K562 (cell line): ENCODE results near the gene DAZAP1. TPM values are rescaled to one million over a fixed set of nuclear protein-coding genes. Genes with fewer than 3 reads are reported as not detected.
A peak's percentile ranks its signal among the peaks of the same experiment; 100 is the strongest.

ENCODE experiments used
- BMI1 ChIP-seq: fragments of 150-350 bp; IDR thresholded peaks from 2 replicates; pipeline ENCODE4 v1.6.1; 2014; ENCODE audit warnings: low read length
- CC2D1A ChIP-seq: fragments of 450-650 bp; IDR thresholded peaks from 2 replicates; pipeline ENCODE4 v1.6.1; 2017; ENCODE audit warnings: mild to moderate bottlenecking
- CHD2 ChIP-seq: IDR thresholded peaks from 2 replicates; pipeline ENCODE4 v1.6.1; 2011; ENCODE audit warnings: low read depth, low read length
- COPS2 ChIP-seq: fragments of 450-650 bp; conservative IDR thresholded peaks from 2 replicates; pipeline ENCODE4 v1.6.1; 2016; ENCODE audit warnings: mild to moderate bottlenecking, moderate library complexity
- HSF4 ChIP-seq: fragments of 250-450 bp; sonication (Bioruptor Pico); IDR thresholded peaks from 2 replicates; pipeline ENCODE4 v2.1.2; 2022; ENCODE audit warnings: mild to moderate bottlenecking, moderate library complexity, borderline replicate concordance
- KAT7 ChIP-seq: sonication (generic); formaldehyde crosslinking; IDR thresholded peaks from 2 replicates; pipeline ENCODE4 v1.8.0; 2022; ENCODE audit warnings: missing genetic modification reagents, mild to moderate bottlenecking, borderline replicate concordance
- MCM7 ChIP-seq, 2 experiments: fragments of 450-650 bp; IDR thresholded peaks; 2 replicates each; pipeline ENCODE4 v1.6.1; 2016 to 2018
- POLR2A ChIP-seq: fragments of 450-650 bp; conservative IDR thresholded peaks from 2 replicates; pipeline ENCODE4 v1.6.1; 2016
- POU5F1 ChIP-seq: fragments of 150-350 bp; IDR thresholded peaks from 2 replicates; pipeline ENCODE4 v1.6.1; 2014; ENCODE audit warnings: borderline replicate concordance, low read length, low read depth, mild to moderate bottlenecking; ENCODE audit not compliant: partially characterized antibody
- RBM34 ChIP-seq: fragments of 200-400 bp; formaldehyde crosslinking; IDR thresholded peaks from 2 replicates; pipeline ENCODE4 v1.6.1; 2018; ENCODE audit warnings: low read length, borderline replicate concordance; ENCODE audit not compliant: insufficient read depth
- SAP30 ChIP-seq: fragments of 200-600 bp; sonication (generic); IDR thresholded peaks from 2 replicates; pipeline ENCODE4 v1.6.1; 2012; ENCODE audit warnings: borderline replicate concordance, low read depth, mild to moderate bottlenecking, moderate library complexity, low read length, control low read depth, inconsistent platforms; ENCODE audit not compliant: insufficient read depth, poor library complexity, severe bottlenecking
- SIX5 ChIP-seq, 2 experiments: IDR thresholded peaks; 2 replicates each; pipeline ENCODE4 v1.6.1; 2011; ENCODE audit warnings: low read length in 2 of 2, borderline replicate concordance in 1 of 2, low read depth in 1 of 2, mild to moderate bottlenecking in 1 of 2, moderate library complexity in 1 of 2; ENCODE audit not compliant: insufficient read depth in 1 of 2
- XRCC3 ChIP-seq: fragments of 450-650 bp; IDR thresholded peaks from 2 replicates; pipeline ENCODE4 v1.6.1; 2017; ENCODE audit warnings: mild to moderate bottlenecking, moderate library complexity
- ZNF41 ChIP-seq: fragments of 250-450 bp; sonication (Bioruptor Pico); conservative IDR thresholded peaks from 2 replicates; pipeline ENCODE4 v1.4.0; 2020; ENCODE audit warnings: mild to moderate bottlenecking
- ZNF766 ChIP-seq: fragments of 200-800 bp; sonication (Bioruptor generic); conservative IDR thresholded peaks from 2 replicates; pipeline ENCODE4 v1.6.1; 2016; ENCODE audit warnings: missing genetic modification characterization, missing compliant biosample characterization
- polyA plus RNA-seq, 8 experiments: library from polyadenylated mRNA; depleted of rRNA in 4 of 8; stranded (reverse) in 5 of 8; unstranded in 3 of 8; fragments of >200 nt; fragmentation: Nextera tagmentation in 2 of 8; fragmentation: Illumina TruSeq in 1 of 8; extraction: Ambion mirVana in 2 of 8; extraction: Trizol in 1 of 8; gene quantifications; 2 replicates each; pipeline versions ENCODE4 v1.2.1 to v1.2.3, GENCODE V29; 2011 to 2014; ENCODE audit warnings: inconsistent platforms in 1 of 8, missing spikeins in 1 of 8
- total RNA-seq, 7 experiments: library from RNA; depleted of rRNA in 6 of 7; stranded (reverse); fragments of >200 nt in 6 of 7; fragmentation: Illumina TruSeq in 2 of 7; extraction: Trizol in 2 of 7; gene quantifications; 2 replicates each; pipeline versions ENCODE4 v1.2.1 to v1.2.3, GENCODE V29; 2011 to 2021; ENCODE audit warnings: low replicate concordance in 1 of 7
- TF ChIP-seq, protein P1 (sequence below): fragments of 200-800 bp; sonication (Bioruptor generic); IDR thresholded peaks from 2 replicates; pipeline ENCODE4 v1.6.1; 2016; ENCODE audit warnings: missing genetic modification characterization, missing compliant biosample characterization
- TF ChIP-seq, protein P2 (sequence below): fragments of 150-350 bp; conservative IDR thresholded peaks from 2 replicates; pipeline ENCODE4 v1.6.1; 2014; ENCODE audit warnings: low read length
- TF ChIP-seq, protein P3 (sequence below): sonication (generic); IDR thresholded peaks from 2 replicates; pipeline ENCODE4 v1.6.1; 2016

The DAZAP1 gene
- total and polyA plus RNA-seq, 9 of the 15 experiments (the other 6 are each of a cell fraction or from before 2014, with no cell fraction given), result 10.8 to 289 (median 142) TPM

DNA sequence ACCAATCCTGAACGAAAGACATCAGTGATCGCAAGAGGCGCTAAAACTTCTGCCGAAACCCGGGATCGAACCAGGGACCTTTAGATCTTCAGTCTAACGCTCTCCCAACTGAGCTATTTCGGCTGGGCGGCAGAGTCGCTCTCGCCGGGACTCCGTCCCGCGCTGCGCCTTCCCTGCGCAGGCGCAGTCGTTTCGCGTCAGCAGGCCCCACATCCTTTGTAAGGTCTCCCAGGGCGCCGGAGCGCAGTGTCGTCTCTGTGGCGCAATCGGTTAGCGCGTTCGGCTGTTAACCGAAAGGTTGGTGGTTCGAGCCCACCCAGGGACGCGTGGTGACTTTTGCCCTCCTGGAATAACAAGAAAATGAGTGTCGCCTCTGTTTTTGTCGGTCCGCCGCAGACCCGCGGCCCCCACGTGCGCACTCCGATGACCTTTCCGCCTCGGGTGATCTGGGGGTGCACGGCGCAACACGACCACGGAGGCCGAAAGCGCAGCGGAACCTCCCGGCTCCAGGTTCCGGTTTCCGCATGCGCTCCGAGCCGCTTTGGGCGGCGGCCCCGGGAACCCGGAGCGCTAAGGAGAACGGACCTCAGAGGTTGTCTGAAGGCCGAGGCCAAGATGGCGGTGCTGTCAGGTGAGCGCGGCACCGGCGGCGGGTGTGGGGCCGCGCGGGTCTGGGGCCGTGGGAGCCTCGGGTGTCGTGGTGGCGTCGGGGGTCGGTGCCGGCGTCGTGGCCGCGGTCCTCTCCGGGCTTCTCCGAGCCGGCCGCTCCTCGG is 23.9 kb upstream of the DAZAP1 start, which contains the start of gene NDUFS7 (continued):
- TF ChIP-seq, protein P1, sequence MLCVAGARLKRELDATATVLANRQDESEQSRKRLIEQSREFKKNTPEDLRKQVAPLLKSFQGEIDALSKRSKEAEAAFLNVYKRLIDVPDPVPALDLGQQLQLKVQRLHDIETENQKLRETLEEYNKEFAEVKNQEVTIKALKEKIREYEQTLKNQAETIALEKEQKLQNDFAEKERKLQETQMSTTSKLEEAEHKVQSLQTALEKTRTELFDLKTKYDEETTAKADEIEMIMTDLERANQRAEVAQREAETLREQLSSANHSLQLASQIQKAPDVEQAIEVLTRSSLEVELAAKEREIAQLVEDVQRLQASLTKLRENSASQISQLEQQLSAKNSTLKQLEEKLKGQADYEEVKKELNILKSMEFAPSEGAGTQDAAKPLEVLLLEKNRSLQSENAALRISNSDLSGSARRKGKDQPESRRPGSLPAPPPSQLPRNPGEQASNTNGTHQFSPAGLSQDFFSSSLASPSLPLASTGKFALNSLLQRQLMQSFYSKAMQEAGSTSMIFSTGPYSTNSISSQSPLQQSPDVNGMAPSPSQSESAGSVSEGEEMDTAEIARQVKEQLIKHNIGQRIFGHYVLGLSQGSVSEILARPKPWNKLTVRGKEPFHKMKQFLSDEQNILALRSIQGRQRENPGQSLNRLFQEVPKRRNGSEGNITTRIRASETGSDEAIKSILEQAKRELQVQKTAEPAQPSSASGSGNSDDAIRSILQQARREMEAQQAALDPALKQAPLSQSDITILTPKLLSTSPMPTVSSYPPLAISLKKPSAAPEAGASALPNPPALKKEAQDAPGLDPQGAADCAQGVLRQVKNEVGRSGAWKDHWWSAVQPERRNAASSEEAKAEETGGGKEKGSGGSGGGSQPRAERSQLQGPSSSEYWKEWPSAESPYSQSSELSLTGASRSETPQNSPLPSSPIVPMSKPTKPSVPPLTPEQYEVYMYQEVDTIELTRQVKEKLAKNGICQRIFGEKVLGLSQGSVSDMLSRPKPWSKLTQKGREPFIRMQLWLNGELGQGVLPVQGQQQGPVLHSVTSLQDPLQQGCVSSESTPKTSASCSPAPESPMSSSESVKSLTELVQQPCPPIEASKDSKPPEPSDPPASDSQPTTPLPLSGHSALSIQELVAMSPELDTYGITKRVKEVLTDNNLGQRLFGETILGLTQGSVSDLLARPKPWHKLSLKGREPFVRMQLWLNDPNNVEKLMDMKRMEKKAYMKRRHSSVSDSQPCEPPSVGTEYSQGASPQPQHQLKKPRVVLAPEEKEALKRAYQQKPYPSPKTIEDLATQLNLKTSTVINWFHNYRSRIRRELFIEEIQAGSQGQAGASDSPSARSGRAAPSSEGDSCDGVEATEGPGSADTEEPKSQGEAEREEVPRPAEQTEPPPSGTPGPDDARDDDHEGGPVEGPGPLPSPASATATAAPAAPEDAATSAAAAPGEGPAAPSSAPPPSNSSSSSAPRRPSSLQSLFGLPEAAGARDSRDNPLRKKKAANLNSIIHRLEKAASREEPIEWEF (CRISPR knock-in tag), result no peak
- TF ChIP-seq ZNF41 (CRISPR knock-in tag), result no peak; the same call in none of the 2 replicates
- TF ChIP-seq, protein P2, sequence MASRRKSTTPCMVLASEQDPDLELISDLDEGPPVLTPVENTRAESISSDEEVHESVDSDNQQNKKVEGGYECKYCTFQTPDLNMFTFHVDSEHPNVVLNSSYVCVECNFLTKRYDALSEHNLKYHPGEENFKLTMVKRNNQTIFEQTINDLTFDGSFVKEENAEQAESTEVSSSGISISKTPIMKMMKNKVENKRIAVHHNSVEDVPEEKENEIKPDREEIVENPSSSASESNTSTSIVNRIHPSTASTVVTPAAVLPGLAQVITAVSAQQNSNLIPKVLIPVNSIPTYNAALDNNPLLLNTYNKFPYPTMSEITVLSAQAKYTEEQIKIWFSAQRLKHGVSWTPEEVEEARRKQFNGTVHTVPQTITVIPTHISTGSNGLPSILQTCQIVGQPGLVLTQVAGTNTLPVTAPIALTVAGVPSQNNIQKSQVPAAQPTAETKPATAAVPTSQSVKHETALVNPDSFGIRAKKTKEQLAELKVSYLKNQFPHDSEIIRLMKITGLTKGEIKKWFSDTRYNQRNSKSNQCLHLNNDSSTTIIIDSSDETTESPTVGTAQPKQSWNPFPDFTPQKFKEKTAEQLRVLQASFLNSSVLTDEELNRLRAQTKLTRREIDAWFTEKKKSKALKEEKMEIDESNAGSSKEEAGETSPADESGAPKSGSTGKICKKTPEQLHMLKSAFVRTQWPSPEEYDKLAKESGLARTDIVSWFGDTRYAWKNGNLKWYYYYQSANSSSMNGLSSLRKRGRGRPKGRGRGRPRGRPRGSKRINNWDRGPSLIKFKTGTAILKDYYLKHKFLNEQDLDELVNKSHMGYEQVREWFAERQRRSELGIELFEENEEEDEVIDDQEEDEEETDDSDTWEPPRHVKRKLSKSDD, result peak; percentile 81; the same call in 1 of the 2 replicates
- TF ChIP-seq POLR2A, result peak; percentile 82
- TF ChIP-seq POU5F1, result peak; percentile 46
- peak; percentile 100; the same call in 1 of the 2 replicates for TF ChIP-seq KAT7 (CRISPR knock-in tag)
- TF ChIP-seq ZNF766 (CRISPR knock-in tag), result peak; percentile 52
- no peak; the same call in 1 of the 2 replicates for TF ChIP-seq CC2D1A
- no peak for TF ChIP-seq XRCC3
- TF ChIP-seq, protein P3, sequence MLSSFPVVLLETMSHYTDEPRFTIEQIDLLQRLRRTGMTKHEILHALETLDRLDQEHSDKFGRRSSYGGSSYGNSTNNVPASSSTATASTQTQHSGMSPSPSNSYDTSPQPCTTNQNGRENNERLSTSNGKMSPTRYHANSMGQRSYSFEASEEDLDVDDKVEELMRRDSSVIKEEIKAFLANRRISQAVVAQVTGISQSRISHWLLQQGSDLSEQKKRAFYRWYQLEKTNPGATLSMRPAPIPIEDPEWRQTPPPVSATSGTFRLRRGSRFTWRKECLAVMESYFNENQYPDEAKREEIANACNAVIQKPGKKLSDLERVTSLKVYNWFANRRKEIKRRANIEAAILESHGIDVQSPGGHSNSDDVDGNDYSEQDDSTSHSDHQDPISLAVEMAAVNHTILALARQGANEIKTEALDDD, result peak; percentile 55; the same call in 1 of the 2 replicates
- TF ChIP-seq COPS2, result no peak
- peak; percentile 33 for TF ChIP-seq CHD2
- peak; percentile 82 to 87 for TF ChIP-seq SIX5 (IDR thresholded peaks at IDR 0.05; ENCODE audit: borderline replicate concordance in 1 of 2, insufficient read depth in 1 of 2, low read depth in 1 of 2, low read length in 2 of 2)
- TF ChIP-seq RBM34, result no peak
- TF ChIP-seq MCM7 (IDR thresholded peaks at IDR 0.05), result no peak
- TF ChIP-seq HSF4 (CRISPR knock-in tag), result no peak
- TF ChIP-seq SAP30, result no peak
- TF ChIP-seq BMI1, result no peak
